ENCODE results near the gene TRIM43B.
"Not testable (repeated sequence)": the region's sequence is repeated elsewhere in the genome, so short reads cannot be mapped to it uniquely, and the experiment has no call there.

The TRIM43B gene

DNA sequence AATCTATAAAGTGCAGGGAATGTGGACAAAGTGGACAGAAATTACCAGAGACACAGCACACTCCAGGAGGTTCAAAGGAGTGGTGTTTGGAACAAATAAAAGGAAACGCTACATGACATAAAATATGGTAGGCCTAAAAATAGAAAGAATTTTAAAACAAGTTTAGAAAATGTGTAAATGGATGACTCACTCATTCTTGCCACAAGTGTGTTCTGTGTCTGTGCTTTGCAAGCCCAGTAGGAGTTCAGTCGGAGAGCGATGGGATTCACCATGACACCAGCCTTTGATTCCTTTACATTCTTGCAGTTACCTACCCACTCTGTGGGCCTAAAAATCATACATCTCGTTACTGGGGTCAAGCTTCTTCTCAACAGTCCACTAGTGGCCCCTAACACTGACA, 51.2 kb downstream of the TRIM43B start:
- DNase-seq = not testable (repeated sequence)

DNA sequence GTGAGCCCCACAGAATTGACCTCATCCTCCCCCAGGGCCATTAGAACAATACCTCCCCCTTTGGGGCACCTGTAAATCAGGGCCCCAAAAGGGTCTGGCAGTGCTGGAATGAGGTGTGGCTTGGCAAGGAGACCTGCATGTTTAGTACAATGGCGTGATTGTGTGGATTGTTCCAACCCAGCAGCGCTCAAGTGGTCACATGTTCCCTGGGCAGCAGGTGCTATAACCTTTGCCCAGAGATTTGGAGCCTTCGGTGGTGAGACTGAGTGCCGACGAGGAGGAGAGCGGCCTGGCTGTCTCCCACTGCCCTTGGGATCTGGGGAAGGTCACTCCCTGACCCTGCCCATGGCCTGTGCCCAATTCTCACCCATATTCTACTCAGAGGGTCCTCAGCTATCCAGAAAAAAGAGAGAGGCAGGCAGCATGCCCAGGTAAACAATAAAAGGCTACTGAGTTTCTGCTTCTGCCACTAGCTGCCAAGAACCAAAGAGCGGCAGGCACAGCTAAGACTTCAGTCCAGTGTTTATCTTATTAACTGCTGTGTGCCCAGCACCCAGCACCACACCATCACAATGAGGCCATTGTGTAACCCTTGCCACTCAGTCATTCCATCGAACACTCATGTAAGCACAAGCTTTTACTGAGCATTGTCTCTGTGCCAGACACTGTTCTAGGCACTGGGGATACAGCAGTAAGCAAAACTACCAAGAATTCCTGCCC, 54.6 kb downstream of the TRIM43B start:
- DNase-seq = not testable (repeated sequence)

DNA sequence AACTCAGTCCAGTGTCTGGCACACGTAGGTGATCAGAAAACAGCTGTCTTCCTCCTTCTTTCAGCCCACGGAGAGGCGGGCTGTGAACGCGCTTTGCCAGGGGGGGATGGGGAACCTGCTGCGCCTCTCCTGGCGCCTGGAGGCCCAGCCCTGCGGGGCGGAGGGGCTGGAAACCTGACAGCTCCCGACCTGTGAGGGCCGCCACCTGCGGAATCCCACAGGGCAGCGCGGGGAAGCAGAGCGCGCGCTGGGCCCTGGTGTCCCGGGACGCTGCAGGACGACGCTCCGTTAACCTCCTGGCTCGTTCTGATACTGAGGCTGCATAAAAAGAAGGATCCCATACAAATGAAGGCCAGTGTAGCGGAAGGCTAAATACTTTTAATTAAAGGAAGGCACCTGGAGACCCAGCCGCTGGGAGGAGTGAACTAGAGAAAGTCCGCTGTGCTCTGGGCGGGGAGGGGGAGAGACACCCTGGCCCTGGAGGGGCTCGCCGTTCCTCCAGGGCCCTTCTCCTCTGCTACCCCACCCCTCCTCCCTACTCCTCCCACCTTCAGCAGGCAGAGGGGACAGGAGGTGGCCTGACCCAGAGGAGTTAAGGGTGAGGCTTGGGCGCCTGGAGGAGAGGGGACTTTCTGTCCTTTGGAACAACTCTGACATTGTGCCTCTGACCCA, 57.2 kb downstream of the TRIM43B start:
- DNase-seq = not testable (repeated sequence)

All from activated CD4-positive, CD25-positive, alpha-beta regulatory T cell treated with anti-CD3 and anti-CD28 coated beads, Interleukin-2, amount 50 U/mL, for 72 hours (primary cell).